NCI-H345 treated with DMSO at 0.1 percent for 48 hours (cell line): Measurements from ENCODE around the gene GALNT2.

Source experiments
- DNase-seq: peaks from one replicate; lab custom pipeline; 2025; ENCODE audit not compliant: unreplicated experiment; lab: John Stamatoyannopoulos, UW

GALNT2 gene

DNA sequence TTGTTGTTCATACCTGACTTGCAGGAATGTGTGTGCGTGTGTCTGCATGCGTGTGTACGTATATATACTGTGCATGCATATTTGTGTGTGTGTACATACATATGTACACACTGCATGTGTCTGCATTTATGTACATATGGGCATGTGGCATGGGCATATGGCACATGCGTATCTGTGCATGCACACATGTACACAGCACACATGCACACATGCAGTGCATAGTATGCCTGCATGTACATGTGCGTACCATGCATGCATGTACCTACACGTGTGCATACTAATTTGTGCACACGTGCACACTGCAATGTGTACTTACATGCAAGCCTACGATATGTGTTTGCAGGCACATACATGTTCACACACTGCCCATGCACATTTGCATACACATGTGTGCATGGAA lies 43.9 kb downstream of the GALNT2 start:
- DNase-seq: no peak

GRCh38 chr1:230112131-230112701 lies 45.2 kb downstream of the GALNT2 start:
- no peak for DNase-seq

DNA sequence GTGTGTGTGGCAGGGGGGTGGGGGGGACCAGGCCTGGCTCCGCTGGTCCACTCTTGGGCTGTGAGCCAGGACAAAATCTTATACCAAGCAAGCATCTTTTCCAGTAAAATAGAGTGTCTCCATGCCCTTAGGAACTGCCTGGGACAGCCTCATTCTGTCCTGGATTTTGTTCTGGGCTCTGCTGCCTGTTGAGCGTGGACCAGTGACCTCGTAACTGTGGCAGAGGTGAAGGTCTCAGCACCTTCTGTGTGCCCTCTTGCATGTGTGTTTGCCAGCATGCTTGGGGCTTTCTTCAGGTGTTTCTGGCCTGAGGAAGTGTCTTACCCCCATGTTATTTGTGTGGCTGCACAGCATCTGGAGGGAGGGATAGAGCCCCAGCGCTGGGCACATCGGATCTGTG lies 45.7 kb downstream of the GALNT2 start:
- no peak for DNase-seq

DNA sequence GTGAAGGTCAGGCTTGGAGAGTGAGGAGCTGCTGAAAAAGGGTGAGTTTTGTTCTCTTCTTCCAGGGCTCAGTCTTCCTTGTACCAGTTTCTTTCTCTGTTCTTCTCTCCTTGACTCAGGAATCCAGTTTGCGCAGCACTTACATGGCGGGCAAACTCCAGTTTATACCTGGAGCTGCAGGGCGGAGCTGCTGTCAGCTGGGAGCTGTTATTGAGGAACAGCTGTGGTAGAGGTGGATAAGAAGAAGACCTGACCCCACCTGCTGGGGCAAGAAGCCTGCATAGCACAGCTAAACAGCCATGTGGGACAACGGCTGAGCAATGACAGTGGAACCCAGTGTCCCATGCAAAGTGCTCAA lies 46.2 kb downstream of the GALNT2 start:
- DNase-seq: no peak

DNA sequence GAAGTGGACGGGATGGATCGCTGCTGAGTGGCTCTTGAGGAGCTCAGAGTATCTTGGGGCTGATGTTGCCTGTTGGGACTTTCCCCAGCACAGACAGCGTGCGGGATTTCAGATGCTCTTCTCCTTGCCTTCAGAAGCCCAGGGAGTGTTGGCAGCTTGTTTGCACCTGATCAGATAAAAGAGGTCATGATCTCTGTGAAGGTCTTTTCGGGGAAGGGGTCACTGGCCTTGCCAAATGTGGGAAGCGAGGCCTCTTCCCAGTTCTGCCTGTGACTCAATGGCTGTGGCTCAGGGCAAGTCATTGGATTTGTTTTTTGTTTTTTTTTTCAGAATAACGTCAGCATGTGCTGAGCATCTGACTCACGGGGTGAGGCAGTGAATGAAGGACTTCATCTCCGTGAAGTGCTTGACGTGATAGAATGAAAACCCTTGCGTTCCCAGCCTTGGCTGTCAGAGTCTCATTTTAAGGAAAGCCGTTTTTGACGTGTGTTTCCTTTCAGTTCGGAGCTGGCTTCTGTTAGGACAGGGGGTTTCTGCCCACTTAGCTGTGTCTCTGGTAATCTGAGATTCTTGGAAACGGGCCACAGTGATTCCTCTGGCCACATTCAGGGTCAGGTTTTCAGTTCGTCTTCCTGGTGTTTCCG lies 46.7 kb downstream of the GALNT2 start:
- DNase-seq: no peak

DNA sequence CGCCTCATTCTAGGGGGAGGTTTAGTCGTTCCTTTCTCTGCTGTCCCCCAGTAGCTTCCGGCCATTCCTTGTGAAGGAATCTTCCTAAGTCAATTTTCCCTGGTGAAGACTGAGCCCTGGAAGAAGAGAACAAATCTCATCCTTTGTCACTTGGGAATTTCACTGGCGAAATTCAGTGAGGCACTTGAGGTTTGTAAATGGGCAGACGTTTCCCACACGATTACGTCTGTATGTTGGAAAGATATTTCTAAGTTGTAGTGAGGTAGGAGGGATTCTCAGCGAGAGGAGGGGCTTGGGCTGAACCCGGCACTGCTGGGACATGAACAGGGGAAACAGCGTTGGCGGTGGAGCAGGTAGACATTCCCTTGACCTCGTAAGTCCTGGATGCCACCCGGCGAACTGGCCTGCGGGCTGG lies 47.2 kb downstream of the GALNT2 start:
- DNase-seq: no peak

DNA sequence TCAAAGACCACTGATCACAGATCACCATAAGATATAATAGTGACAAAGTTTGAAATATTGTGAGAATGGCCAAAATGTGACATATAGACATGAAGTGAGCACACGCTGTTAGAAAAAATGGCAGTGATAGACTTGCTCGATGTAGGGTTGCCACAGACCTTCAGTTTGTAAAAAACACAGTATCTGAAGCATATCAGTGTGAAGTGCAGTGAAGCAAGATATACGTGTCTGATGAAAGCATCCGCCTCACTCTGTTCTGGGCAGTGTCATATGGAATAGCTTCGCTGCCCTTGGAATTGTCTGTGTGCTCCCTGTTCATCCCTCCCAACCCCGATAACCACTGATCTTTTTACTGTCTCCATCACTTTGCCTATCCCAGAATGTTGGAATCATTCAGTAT lies 50.7 kb downstream of the GALNT2 start:
- DNase-seq: no peak

- no peak for DNase-seq
These were observed 52.3 kb downstream of the GALNT2 start for GRCh38 chr1:230119340-230119739.

GRCh38 chr1:230120289-230120920 lies 53.4 kb downstream of the GALNT2 start:
- DNase-seq: no peak

DNA sequence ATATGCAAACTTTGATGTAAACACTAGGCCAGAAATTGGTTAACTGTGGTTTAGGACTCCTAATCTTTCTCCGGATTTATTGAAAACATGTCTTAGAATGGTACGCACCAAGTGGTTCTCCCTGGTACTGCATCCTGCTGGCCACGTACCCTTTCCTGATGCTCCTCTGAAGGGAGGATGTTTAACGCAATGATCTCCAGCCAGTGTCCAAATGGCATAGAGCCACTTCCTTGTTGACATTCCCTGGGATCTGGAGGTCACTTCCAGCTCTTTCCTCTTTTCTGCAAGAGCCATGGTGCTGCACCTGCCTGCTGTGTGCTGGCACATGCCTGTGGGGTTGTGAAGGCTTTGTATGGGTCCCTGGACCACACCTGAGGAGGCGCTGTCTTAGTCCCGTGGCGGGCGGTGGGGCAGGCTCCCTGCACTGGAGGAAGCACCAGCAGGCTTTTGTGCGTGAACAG lies 53.9 kb downstream of the GALNT2 start:
- no peak for DNase-seq

DNA sequence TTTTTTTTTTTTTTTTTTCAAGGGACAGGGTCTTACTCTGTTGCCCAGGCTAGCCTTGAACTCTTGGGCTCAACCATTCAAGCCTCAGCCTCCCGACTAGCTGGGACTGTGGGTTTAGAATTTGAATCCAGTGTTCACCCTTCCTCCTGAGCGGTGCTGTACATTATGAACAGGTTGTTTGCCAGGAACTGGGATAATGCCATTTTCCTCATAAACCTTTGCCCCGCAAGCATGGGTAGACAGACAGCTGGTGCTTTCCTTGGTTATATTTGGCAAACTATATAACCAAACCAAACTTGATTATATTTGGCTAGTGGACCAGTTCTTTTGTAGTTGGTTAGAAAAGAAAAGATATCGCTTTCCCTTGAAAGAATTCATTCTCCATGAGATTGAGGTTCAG lies 54.9 kb downstream of the GALNT2 start:
- DNase-seq: no peak

GRCh38 chr1:230122366-230123279 lies 55.6 kb downstream of the GALNT2 start:
- DNase-seq: no peak

DNA sequence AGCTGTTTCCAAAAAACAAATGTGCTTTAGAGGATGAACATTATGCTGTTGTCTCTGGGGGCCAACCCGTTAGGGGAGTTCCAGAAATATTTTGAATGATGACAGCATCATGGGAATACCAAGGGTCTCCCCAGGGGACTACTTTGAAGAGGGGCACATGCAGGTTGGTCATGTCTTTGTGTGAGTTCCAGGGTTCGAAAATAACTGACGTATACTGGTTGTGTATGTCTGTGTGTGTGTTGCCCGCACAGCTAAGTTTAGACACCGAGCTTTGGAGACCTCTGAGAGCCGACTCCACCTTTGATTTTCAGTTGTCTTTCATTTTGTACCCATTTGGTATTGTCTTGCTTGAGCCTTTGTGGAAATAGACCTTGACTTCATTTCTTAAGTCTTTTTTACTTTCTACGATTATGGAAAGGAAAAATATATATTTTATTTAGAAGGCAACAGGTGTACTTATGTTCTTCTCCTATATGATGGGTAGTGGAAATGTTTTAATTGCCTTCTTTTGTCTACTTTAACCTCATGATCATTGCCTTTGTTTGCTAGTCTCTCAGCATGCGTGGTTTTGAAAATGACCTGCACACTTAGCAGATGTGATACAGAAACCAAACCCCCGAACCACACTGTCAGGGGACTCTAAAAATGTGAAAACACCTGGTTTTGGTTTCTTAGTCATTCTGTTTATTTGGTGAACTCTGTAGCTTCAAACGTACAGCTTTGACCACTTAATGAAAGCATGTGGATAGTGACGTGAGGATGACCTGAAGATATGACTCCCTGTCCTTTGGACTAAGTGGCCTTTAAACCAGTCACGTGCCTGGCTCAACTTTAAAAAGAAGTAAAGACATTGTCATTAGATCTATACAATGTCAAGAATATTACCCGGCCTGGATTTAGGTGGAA lies 56.5 kb downstream of the GALNT2 start:
- DNase-seq: no peak

GRCh38 chr1:230124186-230125128 lies 57.4 kb downstream of the GALNT2 start:
- no peak for DNase-seq

DNA sequence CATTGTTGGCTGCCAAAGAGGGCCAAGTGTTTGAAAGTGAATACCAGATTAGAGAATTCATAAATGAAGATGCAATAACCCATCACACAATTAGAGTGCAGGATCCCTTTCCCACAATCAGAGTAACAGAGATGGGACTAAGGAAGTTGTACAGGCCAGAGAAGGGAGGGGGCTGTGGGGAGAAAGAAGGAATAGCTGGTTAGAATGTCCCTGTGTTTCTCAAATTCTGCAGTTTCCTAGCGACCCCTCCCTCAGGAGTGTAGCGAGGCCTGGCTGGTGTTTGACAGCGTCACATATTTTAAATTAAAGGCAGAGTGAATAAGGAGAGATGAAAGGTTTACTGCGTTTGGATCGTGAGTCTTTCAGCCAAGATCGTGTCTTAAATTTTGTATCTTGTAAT lies 58.1 kb downstream of the GALNT2 start:
- DNase-seq: no peak

DNA sequence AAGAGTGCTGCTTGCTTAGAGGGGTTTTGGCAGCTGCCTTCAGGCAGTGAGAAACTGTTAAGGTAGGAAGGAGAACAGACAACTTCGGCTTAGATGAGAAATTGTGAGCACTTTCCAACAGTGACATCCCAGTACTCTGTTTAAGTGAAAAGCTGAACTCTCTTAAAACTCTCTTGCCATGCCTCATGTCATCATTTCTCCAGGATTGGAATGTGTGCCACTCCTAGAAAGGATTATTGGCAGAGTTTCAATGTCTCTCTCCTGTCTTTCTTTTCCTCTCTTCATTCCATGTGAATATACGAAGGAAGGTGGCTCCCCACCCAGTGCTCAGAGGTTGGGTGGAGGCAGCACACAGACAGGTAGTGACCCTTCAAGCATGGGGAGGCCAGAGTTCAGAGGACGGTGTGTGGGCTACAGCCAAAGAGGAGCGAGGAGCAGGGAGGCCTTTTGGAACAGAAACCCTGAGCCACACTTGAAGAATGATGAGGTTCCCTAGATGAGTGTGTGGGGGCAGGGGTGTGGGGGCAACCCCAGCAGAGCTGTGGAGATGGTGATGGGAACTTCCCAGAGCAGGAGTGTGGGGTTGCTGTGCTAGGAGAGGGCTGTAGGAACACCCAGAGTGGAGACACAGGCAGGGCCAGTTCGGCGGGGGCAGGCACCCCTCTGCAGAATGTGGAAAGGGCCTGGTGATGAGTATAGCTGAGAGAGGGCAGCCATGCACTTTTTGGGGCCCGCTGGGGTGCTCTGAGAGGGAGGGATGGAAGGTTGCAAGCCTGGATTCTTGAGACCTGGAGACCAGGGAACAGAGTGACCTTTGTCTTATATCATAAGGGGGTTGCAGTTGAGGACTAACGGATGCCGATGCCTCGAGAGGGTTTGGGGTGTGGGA lies 58.8 kb downstream of the GALNT2 start:
- DNase-seq: no peak

- DNase-seq: no peak
These were observed 59.6 kb downstream of the GALNT2 start for GRCh38 chr1:230126529-230127104.
